Hepatocyte (in vitro differentiated cells): Measurements from ENCODE around the gene SNAPC5. TPM values are rescaled to one million over a fixed set of nuclear protein-coding genes. Genes with fewer than 3 reads are reported as not detected.

Experiments
- DNase-seq: peaks from one replicate; pipeline ENCODE4 v3.0.0-alpha.2; 2016; ENCODE audit warnings: low spot score
- H2AFZ ChIP-seq: fragments of 200-600 bp; sonication (generic); 2 replicates; pipeline ENCODE4 v1.6.0; 2016; ENCODE audit warnings: antibody characterized with exemption, mild to moderate bottlenecking
- H3K27ac ChIP-seq: fragments of 200-600 bp; sonication (generic); 2 replicates; pipeline ENCODE4 v1.5.1; 2016; ENCODE audit warnings: mild to moderate bottlenecking
- H3K27me3 ChIP-seq: fragments of 200-600 bp; sonication (generic); 2 replicates; pipeline ENCODE4 v1.6.1; 2016
- H3K36me3 ChIP-seq: fragments of 200-600 bp; sonication (generic); replicated peaks from 2 replicates; pipeline ENCODE4 v1.5.1; 2016; ENCODE audit warnings: low read depth; ENCODE audit not compliant: insufficient read depth
- H3K4me1 ChIP-seq: fragments of 200-600 bp; sonication (generic); 2 replicates; pipeline ENCODE4 v1.5.1; 2016; ENCODE audit warnings: mild to moderate bottlenecking, moderate library complexity; ENCODE audit not compliant: insufficient read depth
- H3K4me2 ChIP-seq: fragments of 200-600 bp; sonication (generic); 2 replicates; pipeline ENCODE4 v1.6.0; 2016
- H3K4me3 ChIP-seq: fragments of 200-600 bp; sonication (generic); 2 replicates; pipeline ENCODE4 v1.5.1; 2016; ENCODE audit warnings: mild to moderate bottlenecking
- H3K79me2 ChIP-seq: fragments of 200-600 bp; sonication (generic); 2 replicates; pipeline ENCODE4 v1.6.0; 2017; ENCODE audit warnings: mild to moderate bottlenecking
- H3K9me2 ChIP-seq: fragments of 200-600 bp; sonication (generic); replicated peaks from 2 replicates; pipeline ENCODE4 v1.6.0; 2017; ENCODE audit warnings: mild to moderate bottlenecking; ENCODE audit not compliant: insufficient read depth
- H3K9me3 ChIP-seq: fragments of 200-600 bp; sonication (generic); 2 replicates; pipeline ENCODE4 v1.5.1; 2016; ENCODE audit warnings: low read depth, mild to moderate bottlenecking
- H4K20me1 ChIP-seq: fragments of 200-600 bp; sonication (generic); 2 replicates; pipeline ENCODE4 v1.6.0; 2016; ENCODE audit warnings: mild to moderate bottlenecking; ENCODE audit not compliant: insufficient read depth, poor library complexity, severe bottlenecking
- CTCF ChIP-seq: fragments of 200-600 bp; sonication (generic); IDR thresholded peaks from 2 replicates; pipeline ENCODE4 v1.5.1; 2016; ENCODE audit warnings: antibody characterized with exemption, mild to moderate bottlenecking; ENCODE audit not compliant: poor library complexity
- EZH2 ChIP-seq: fragments of 200-600 bp; sonication (generic); IDR thresholded peaks from 2 replicates; pipeline ENCODE4 v1.6.1; 2016; ENCODE audit warnings: antibody characterized with exemption, mild to moderate bottlenecking, borderline replicate concordance
- EZH2phosphoT487 ChIP-seq: fragments of 200-600 bp; sonication (generic); IDR thresholded peaks from one replicate; pipeline ENCODE4 v1.6.1; 2018; ENCODE audit warnings: antibody characterized with exemption, mild to moderate bottlenecking, low read depth, moderate library complexity; ENCODE audit not compliant: unreplicated experiment, severe bottlenecking
- WGBS: methylation state at CpG from one replicate; pipeline ENCODE4 v1.1.6; 2016; ENCODE audit warnings: low lambda C conversion rate; ENCODE audit errors: missing lambda C conversion rate; 5-methylcytosine and 5-hydroxymethylcytosine counted together
- polyA plus RNA-seq: library from polyadenylated mRNA; unstranded; fragments of >200 nt; fragmentation: Nextera tagmentation; extraction: Ambion mirVana; gene quantifications from 2 replicates; pipeline ENCODE4 v1.2.1, GENCODE V29; 2016
- total RNA-seq: library from RNA; depleted of rRNA; stranded (reverse); fragments of >200 nt; gene quantifications from 2 replicates; pipeline ENCODE4 v1.2.3, GENCODE V29; 2014

The SNAPC5 gene
- total and polyA plus RNA-seq, 2 experiments from 2014 or later = 23.2 to 36.6 TPM

GRCh38 chr15:66496951-66497501 is 536 bp downstream of the SNAPC5 start:
- Histone ChIP-seq H3K4me3 (peak overlapping the region; percentile 87), H3K4me1 (peaks cover 11% of the 10 kb centered on the region), H3K9me2 (no peaks in the 10 kb centered on the region), H3K27ac (peak overlapping the region; percentile 95), H2AFZ (peak overlapping the region; percentile 65), H3K4me2 (peak overlapping the region; percentile 96), H3K9me3 (no peaks in the 10 kb centered on the region), H3K79me2 (peaks cover 48% of the 10 kb centered on the region), H3K27me3 (no peaks in the 10 kb centered on the region), H4K20me1 (peaks cover 9% of the 10 kb centered on the region), H3K36me3 (peaks cover 4% of the 10 kb centered on the region)
- 31% methylated on average over 17 of the region's 17 CpGs for WGBS
- TF ChIP-seq EZH2phosphoT487 = no peak
- TF ChIP-seq EZH2 = no peak
- no peak for TF ChIP-seq CTCF
- no peak for DNase-seq

- H3K9me3 ChIP-seq = no peaks in the 10 kb centered on the region
- H2AFZ ChIP-seq = no peak overlapping the region
- 91% methylated on average over 2 of the region's 2 CpGs for WGBS
- no peak overlapping the region for H3K4me3 ChIP-seq
- no peak overlapping the region for H3K27ac ChIP-seq
- peaks cover 28% of the 10 kb centered on the region for H3K79me2 ChIP-seq
- no peak for DNase-seq
- no peak overlapping the region for H3K4me2 ChIP-seq
- H3K27me3 ChIP-seq = no peaks in the 10 kb centered on the region
- TF ChIP-seq EZH2phosphoT487 (no peak), CTCF (no peak), EZH2 (no peak)
- H3K36me3 ChIP-seq = no peaks in the 10 kb centered on the region
- no peaks in the 10 kb centered on the region for H3K9me2 ChIP-seq
- H3K4me1 ChIP-seq = peaks cover 10% of the 10 kb centered on the region
- H4K20me1 ChIP-seq = no peaks in the 10 kb centered on the region
Measured at GRCh38 chr15:66494262-66494661, 3.3 kb downstream of the SNAPC5 start.

GRCh38 chr15:66491846-66492245 is 5.7 kb downstream of the SNAPC5 start:
- no peak for DNase-seq
- no peak overlapping the region for H3K4me3 ChIP-seq
- H4K20me1 ChIP-seq = no peaks in the 10 kb centered on the region
- no peaks in the 10 kb centered on the region for H3K36me3 ChIP-seq
- no peaks in the 10 kb centered on the region for H3K27me3 ChIP-seq
- H2AFZ ChIP-seq = no peak overlapping the region
- 98% methylated on average over 3 of the region's 3 CpGs for WGBS
- H3K9me3 ChIP-seq = no peaks in the 10 kb centered on the region
- TF ChIP-seq EZH2phosphoT487 (no peak), EZH2 (no peak), CTCF (no peak)
- H3K9me2 ChIP-seq = no peaks in the 10 kb centered on the region
- peaks cover 22% of the 10 kb centered on the region for H3K79me2 ChIP-seq
- no peak overlapping the region for H3K4me2 ChIP-seq
- no peak overlapping the region for H3K27ac ChIP-seq
- peaks cover 9% of the 10 kb centered on the region for H3K4me1 ChIP-seq
